A673 (cell line): ENCODE data around the gene DNAAF5. TPM values are rescaled to one million over a fixed set of nuclear protein-coding genes. Genes with fewer than 3 reads are reported as not detected.

ENCODE experiments used
- BruUV-seq: library from RNA; stranded (reverse); fragments of 400-500 nt; replicated peaks from 2 replicates; lab custom pipeline; 2021; lab: Mats Ljungman, UMichigan
- CTCF ChIA-PET: fragments of 300-600 bp; sonication (Branson Sonifier 250); formaldehyde crosslinking; loops from one replicate; lab custom pipeline; 2022; ENCODE audit warnings: antibody characterized with exemption; lab: Charles Lee
- POLR2A ChIA-PET: fragments of 300-600 bp; sonication (Branson Sonifier 250); formaldehyde crosslinking; loops from one replicate; lab custom pipeline; 2022; ENCODE audit warnings: antibody characterized with exemption; ENCODE audit not compliant: low non-redundant PET; lab: Charles Lee
- DNase-seq: peaks from one replicate; pipeline ENCODE4 v3.0.0-alpha.2; 2015; ENCODE audit warnings: low spot score
- H3K27ac ChIP-seq: fragments of 200-600 bp; sonication (generic); 2 replicates; pipeline ENCODE4 v1.5.1; 2016; ENCODE audit warnings: mixed run types, low read depth, mild to moderate bottlenecking, mixed read lengths, antibody characterized with exemption, low read length; ENCODE audit not compliant: poor library complexity, severe bottlenecking
- H3K27me3 ChIP-seq: fragments of 200-600 bp; sonication (generic); replicated peaks from 2 replicates; pipeline ENCODE4 v1.6.1; 2017; ENCODE audit warnings: mixed run types, low read depth, mild to moderate bottlenecking, mixed read lengths, antibody characterized with exemption, low read length; ENCODE audit not compliant: insufficient read depth, poor library complexity
- H3K36me3 ChIP-seq: fragments of 200-600 bp; sonication (generic); 2 replicates; pipeline ENCODE4 v1.6.1; 2016; ENCODE audit warnings: mixed run types, mild to moderate bottlenecking, mixed read lengths, antibody characterized with exemption, low read length; ENCODE audit not compliant: insufficient read depth, poor library complexity, severe bottlenecking
- H3K4me1 ChIP-seq: fragments of 200-600 bp; sonication (generic); 2 replicates; pipeline ENCODE4 v1.6.1; 2017; ENCODE audit warnings: mixed run types, mild to moderate bottlenecking, mixed read lengths, antibody characterized with exemption, low read length; ENCODE audit not compliant: insufficient read depth, poor library complexity, severe bottlenecking
- H3K4me3 ChIP-seq: fragments of 200-600 bp; sonication (generic); 2 replicates; pipeline ENCODE4 v1.5.1; 2016; ENCODE audit warnings: low read depth, mixed run types, mild to moderate bottlenecking, mixed read lengths, low read length; ENCODE audit not compliant: poor library complexity, severe bottlenecking
- H3K9me3 ChIP-seq: fragments of 200-600 bp; sonication (generic); 2 replicates; pipeline ENCODE4 v1.6.1; 2016; ENCODE audit warnings: mixed run types, low read depth, mild to moderate bottlenecking, mixed read lengths, antibody characterized with exemption, low read length; ENCODE audit not compliant: poor library complexity, severe bottlenecking
- EZH2 ChIP-seq: fragments of 200-600 bp; sonication (generic); IDR thresholded peaks from 2 replicates; pipeline ENCODE4 v1.6.1; 2017; ENCODE audit warnings: borderline replicate concordance, low read depth, mild to moderate bottlenecking, mixed read lengths, antibody characterized with exemption, low read length; ENCODE audit not compliant: poor library complexity, severe bottlenecking
- intact Hi-C: fragments of 100-400 bp; cut with micrococcal nuclease; formaldehyde crosslinking; loops from one replicate; pipeline ENCODE4 v1.10.0; 2022; ENCODE audit not compliant: unreplicated experiment
- total RNA-seq: library from RNA; stranded (reverse); gene quantifications from 2 replicates; pipeline ENCODE4 v1.2.3, GENCODE V29; 2021
- TF ChIP-seq, protein P1 (sequence below): fragments of 300-800, 200-600 bp; sonication (generic); conservative IDR thresholded peaks from 2 replicates; pipeline ENCODE4 v1.5.1; 2017; ENCODE audit warnings: low read depth, mild to moderate bottlenecking, antibody characterized with exemption, low read length, moderate library complexity, mixed read lengths

Gene DNAAF5
- total RNA-seq, 1 experiment from 2014 or later = 78.1 TPM

DNA sequence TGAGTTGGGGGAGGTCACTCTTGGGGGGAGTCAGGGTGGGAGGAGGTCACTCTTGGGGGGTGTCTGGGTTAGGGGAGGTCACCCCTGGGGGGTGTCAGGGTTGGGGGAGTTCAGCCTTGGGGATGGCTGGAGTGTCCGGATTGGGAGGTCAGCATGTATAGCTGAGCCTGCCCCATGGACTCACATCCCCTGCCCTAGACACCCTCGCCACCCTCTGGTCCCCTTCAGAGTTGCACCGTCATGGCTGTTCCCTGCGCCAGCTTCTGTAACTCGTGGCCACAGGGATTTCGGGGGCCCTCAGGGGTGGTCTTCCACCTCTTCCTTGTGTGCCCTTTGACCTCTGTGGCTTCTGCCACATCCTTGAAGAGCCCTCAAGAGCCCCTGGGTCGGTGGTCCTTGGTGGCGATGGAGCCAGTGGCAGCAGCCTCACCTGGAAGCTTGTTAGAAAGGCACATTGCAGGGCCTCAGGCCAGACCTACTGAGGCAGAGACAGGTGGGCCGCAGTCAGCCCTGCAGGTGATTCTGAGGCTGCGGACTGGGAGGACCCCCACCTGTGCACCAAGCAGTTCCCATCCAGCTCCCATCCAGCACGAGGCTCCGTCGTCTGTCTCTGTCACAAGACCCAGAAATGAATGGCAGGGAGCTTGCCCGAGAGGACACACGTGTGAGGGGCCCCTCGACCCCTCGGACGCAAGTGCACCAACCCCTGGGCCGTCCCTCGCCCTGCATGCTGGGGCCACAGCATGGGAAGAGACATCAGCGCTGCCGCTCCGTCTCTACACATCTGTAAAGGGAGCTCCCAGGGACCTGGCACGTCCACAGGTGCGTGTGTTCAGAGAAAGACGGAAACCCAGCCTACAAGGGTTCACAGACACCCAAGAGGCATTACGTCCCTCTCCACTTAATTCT lies 61.1 kb downstream of the DNAAF5 start:
- no TSS peak for BruUV-seq
- Histone ChIP-seq H3K4me1 (no peaks in the 10 kb centered on the region), H3K4me3 (no peak overlapping the region), H3K9me3 (no peaks in the 10 kb centered on the region), H3K36me3 (peaks cover 37% of the 10 kb centered on the region), H3K27me3 (no peaks in the 10 kb centered on the region), H3K27ac (no peak overlapping the region)
- POLR2A ChIA-PET = no interaction called here
- TF ChIP-seq, protein P1, sequence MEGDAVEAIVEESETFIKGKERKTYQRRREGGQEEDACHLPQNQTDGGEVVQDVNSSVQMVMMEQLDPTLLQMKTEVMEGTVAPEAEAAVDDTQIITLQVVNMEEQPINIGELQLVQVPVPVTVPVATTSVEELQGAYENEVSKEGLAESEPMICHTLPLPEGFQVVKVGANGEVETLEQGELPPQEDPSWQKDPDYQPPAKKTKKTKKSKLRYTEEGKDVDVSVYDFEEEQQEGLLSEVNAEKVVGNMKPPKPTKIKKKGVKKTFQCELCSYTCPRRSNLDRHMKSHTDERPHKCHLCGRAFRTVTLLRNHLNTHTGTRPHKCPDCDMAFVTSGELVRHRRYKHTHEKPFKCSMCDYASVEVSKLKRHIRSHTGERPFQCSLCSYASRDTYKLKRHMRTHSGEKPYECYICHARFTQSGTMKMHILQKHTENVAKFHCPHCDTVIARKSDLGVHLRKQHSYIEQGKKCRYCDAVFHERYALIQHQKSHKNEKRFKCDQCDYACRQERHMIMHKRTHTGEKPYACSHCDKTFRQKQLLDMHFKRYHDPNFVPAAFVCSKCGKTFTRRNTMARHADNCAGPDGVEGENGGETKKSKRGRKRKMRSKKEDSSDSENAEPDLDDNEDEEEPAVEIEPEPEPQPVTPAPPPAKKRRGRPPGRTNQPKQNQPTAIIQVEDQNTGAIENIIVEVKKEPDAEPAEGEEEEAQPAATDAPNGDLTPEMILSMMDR = 0 out of 2 replicates have a peak, but pooled peaks have one; percentile 10
- TF ChIP-seq EZH2 = no peak
- intact Hi-C loops = loop anchor here (10.0 kb wide), 1 partner anchor 167 kb away; the partner anchor contains the start of gene ADAP1
- DNase-seq = no peak
- CTCF ChIA-PET = interaction anchor here (2.2 kb wide), 1 partner anchor 86 kb away, joined by 10 read pairs; no protein-coding TSS in a partner anchor

DNA sequence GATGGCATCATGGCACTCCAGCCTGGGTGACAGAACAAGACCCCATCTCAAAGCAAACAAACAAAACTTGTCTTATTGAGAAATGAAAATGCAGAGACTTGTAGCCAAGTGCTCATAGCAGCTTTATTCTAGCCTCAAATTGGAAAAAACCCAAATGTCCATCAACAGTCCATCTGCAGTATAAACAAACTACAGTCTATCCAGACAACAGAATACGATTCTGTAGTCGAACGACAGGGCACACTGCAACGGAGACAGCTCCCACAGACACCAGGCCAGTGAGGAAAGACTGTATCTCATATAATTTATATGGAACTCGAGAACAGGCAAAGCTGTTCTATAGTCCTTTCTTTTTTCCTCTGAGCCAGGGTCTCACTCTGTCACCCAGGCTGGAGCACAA lies 65.0 kb downstream of the DNAAF5 start:
- BruUV-seq = no TSS peak
- TF ChIP-seq EZH2 = no peak
- TF ChIP-seq, protein P1 = no peak
- no peaks in the 10 kb centered on the region for H3K27me3 ChIP-seq
- H3K4me3 ChIP-seq = no peak overlapping the region
- POLR2A ChIA-PET = no interaction called here
- no peak for DNase-seq
- H3K4me1 ChIP-seq = no peaks in the 10 kb centered on the region
- no peak overlapping the region for H3K27ac ChIP-seq
- intact Hi-C loops = no loop called here
- CTCF ChIA-PET = no interaction called here
- H3K36me3 ChIP-seq = peaks cover 10% of the 10 kb centered on the region
- H3K9me3 ChIP-seq = no peaks in the 10 kb centered on the region

DNA sequence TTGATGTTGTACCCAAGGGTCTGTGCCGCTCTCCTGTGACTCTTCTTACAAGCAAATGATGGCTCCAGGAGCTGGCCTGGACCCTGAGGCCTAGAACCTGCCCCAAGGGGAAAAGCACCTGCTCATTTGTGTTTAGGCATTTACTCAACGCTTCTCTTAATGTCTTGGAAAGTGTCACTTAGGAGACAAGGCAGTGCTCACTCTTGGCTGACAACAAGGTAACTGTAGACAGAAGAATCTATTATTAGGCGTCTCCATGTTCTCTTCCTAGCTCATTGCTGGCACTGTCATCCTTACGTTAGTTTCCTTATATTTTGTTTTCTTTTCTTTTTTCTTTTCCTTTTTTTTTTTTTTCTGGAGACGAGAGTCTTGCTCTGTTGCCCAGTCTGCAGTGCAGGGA lies 67.7 kb downstream of the DNAAF5 start:
- BruUV-seq = no TSS peak
- H3K4me1 ChIP-seq = no peaks in the 10 kb centered on the region
- POLR2A ChIA-PET = no interaction called here
- H3K9me3 ChIP-seq = no peaks in the 10 kb centered on the region
- CTCF ChIA-PET = no interaction called here
- H3K27ac ChIP-seq = no peak overlapping the region
- no peaks in the 10 kb centered on the region for H3K27me3 ChIP-seq
- H3K4me3 ChIP-seq = no peak overlapping the region
- intact Hi-C loops = no loop called here
- TF ChIP-seq, protein P1 = no peak
- TF ChIP-seq EZH2 = no peak
- no peak for DNase-seq
- H3K36me3 ChIP-seq = peaks cover 3% of the 10 kb centered on the region
